Right kidney (tissue), 1 donor: ENCODE data around the gene TADA2B.
A peak's percentile ranks its signal among the peaks of the same experiment; 100 is the strongest.

Source experiments
- DNase-seq: peaks from one replicate; pipeline ENCODE4 v3.0.0-alpha.2; 2016

Gene TADA2B

DNA sequence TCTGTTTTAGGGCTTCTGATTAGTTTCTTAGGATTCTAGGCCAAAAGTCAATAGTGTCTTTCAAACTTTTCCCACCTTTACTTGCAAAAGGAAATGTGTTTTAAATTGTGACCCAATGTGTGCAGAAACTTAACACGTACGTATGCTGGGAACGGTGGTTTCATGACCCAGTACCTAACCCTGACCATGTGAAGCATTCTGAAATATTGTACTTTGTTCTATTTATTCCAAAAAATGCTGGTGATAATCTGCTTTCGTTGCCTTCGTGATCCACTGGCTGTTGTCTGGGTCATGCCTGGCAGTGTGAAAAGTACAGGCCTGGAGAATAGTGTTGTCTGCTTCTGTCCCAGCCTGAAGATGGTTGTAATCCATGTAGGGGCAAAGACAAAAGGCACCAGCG is 26.7 kb upstream of the TADA2B start:
- DNase-seq = no peak

- DNase-seq = no peak
Measured at GRCh38 chr4:7017446-7018048, 25.6 kb upstream of the TADA2B start.

DNA sequence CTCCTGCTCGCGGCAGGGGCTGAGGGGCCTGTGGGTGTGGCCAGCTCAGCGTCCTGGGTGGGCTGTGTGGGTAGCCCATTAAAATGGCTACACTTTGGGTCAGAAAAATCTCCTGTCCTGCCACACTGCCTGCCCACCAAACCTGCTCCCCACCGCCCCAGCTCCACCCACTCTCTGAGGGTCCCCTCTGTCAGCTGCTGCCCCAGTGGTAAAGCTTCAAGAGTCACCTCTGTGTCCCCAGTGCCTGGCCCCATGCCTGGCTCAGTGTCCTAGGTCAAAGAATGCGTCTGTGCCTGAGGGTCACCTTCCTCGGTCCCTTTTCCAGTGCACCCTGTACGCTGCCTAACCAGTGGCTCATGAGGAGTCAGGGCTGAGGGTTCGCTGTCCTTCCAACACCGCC is 24.9 kb upstream of the TADA2B start:
- no peak for DNase-seq

DNA sequence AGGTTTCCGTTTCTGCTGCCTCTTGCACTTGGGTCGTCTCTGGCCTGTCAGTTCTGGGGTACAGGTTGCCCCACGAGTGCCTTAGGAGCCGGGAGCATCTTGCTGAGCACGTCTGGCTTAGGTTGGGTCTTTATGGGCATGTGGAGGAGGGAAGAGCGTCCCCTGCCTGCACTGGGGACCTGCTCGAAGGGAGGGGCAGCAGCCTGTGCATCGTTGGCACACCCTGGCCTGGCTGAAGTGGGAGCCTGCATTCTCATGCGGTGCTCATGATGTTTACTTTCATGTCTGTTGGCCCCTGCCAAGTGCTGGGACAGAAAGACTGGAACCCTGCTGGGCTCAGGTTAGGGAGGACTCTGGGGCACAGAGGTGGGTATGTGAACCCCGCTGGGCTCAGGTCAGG is 23.8 kb upstream of the TADA2B start:
- DNase-seq = no peak

- no peak for DNase-seq
Measured at GRCh38 chr4:7020290-7020689, 22.9 kb upstream of the TADA2B start.

DNA sequence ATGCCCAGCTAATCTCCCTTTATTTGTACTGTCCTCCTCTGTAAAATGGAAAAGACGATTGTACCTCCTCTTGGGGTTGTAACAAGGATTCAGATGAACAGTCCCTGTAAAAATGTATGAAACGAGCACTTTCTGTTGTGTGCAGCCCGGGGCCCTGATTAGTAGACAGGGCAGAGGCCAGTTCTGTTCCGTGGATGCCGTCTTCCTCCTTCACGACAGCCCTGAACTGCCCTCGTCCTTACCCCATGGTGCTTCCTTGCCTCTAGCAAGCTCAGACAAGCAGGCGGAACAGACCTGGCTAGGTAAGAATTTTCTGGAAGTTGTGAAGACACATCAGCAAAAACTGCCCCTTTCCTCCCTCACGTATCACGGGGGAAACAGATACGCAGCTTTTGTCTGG is 22.3 kb upstream of the TADA2B start:
- DNase-seq = no peak

DNA sequence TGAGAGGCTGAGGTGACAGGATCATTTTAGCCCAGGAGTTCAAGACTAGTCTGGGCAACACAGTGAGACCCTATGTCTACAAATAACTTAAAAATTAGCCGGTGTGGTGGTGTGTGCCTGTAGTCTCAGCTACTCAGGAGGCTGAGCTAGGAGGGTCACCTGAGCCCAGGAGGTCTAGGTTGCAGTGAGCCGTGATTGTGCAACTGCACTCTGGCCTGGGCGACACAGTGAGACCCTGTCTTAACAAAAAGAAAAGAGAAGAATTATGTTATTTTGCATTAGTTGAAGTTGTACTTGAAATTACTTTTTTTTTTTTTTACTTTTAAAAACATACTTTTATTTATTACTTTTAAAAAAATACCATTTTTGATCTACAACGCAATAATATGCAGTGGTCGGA is 21.8 kb upstream of the TADA2B start:
- DNase-seq = no peak

DNA sequence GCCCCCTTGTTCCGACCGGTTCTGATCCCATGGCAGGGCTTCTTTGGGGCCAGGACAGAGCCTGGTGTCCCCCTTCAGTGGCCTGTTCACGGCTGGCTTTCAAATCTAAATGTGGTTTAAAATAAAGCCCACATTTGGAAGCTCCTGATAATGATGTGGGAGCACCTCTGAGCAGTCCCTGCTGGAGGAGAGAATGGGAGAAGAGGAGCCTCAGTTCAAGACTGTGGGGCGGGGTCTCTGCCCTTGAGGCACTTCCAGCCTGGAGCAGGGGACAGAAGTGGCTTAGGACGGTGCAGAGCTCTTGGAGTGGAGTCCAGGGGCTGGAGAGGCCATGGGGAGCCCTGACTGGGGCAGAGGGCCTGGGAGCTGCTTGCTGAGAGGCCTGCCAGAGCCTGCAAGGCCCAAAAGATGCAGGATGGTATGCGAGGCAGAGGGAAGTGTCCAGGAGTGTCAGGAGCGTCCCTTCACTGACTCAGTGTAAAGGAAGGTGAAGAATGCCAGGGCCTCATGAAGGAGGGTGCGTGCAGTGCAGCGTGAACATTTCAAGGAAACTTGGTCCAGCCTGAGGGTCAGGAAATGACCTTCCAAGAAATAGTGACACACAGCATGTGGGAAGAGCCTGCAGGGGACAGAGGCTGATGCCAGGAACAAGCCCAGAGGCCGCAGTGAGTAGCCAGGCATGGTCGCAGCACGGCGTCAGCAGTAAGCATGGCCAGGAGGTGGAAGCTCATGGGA is 21.1 kb upstream of the TADA2B start:
- no peak for DNase-seq

GRCh38 chr4:7023486-7023885 is 19.7 kb upstream of the TADA2B start:
- DNase-seq = no peak

DNA sequence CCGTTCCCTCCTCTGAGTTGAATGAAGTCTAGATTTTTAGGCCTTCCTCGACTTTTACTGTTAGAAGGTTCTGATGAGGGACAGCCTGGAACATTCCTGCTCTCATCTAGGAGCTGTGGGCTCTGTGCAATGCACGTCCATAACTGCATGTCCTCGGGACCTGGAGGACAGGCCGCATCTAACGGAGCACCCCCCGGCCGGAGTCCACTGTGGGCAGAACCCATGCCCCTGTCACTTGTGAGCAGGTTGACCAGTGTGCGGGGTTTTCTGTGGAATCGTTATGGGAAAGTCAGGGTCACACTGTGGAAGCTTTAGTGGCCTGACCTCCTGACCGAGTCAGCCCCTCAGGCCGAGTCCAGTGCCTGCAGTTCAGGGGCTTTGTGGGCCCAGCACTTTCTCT is 19.3 kb upstream of the TADA2B start:
- no peak for DNase-seq

DNA sequence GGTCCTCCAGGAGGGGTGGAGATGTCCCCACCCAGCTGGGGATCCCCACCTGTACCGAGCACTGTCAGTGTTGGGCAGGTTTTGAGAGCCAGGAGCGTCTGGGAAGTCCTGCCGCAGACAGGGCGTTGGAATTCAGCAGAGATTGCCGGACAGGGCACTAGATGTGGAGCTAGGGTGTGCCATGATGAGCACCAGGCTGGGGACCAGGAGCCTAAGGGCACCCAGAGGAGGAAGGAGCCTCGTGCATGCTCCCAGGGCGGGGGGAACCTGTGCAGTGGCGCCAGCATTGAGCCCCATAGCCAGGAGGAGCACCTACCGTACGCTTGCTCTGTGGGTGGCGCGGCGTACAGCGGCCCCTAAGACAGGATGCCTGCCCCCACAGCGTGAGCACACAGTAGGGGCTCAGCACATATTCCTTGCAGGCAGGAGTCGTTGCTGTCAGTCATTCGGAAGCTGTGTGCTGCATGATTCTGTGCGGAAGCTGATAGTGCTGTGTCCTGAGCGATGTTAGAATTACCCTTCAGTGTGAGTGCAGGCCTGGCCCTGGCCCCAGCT is 18.8 kb upstream of the TADA2B start:
- no peak for DNase-seq

DNA sequence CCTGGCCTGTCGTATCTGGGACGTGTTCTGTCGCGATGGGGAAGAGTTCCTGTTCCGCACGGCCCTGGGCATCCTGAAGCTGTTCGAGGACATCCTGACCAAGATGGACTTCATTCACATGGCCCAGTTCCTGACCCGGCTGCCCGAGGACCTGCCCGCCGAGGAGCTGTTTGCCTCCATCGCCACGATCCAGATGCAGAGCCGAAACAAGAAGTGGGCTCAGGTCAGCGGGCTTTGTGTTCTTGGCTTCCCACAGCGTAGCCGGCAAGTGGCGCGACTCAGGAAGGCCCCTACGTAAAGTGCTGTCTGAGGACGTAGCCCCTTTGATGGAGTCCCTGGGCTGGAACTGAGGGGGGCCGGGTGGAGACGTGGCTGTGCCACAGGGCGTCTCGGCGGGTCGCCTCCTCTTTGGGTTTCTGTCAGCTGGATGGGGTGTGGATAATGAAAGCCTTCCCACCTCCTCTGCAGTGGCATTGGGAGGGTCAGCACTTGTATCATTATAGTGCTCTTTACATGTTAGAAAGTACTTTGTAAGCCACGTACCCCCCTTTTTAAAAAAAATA is 18.1 kb upstream of the TADA2B start:
- no peak for DNase-seq

GRCh38 chr4:7026107-7026506 is 17.1 kb upstream of the TADA2B start:
- DNase-seq = no peak

- no peak for DNase-seq
Measured at GRCh38 chr4:7027284-7027683, 15.9 kb upstream of the TADA2B start.

DNA sequence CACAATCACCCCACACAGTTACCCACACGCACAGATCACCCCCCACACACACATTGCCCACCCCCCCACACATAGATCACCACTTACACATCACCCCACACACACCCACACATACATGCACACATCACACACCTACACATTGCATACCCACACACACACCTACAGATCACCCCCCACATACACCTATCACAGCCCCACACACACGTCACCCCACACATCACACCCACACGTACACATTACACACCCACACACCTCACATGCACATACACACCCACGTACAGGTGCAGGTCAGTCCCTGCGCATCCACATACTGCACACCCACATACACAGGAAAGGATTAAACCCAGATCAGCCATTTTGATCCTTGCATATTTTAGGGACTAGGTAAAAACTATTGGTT is 15.3 kb upstream of the TADA2B start:
- no peak for DNase-seq

- no peak for DNase-seq
Measured at GRCh38 chr4:7029212-7029611, 14.0 kb upstream of the TADA2B start.

GRCh38 chr4:7029921-7030320 is 13.3 kb upstream of the TADA2B start:
- no peak for DNase-seq

GRCh38 chr4:7030856-7031255 is 12.3 kb upstream of the TADA2B start:
- DNase-seq = no peak

DNA sequence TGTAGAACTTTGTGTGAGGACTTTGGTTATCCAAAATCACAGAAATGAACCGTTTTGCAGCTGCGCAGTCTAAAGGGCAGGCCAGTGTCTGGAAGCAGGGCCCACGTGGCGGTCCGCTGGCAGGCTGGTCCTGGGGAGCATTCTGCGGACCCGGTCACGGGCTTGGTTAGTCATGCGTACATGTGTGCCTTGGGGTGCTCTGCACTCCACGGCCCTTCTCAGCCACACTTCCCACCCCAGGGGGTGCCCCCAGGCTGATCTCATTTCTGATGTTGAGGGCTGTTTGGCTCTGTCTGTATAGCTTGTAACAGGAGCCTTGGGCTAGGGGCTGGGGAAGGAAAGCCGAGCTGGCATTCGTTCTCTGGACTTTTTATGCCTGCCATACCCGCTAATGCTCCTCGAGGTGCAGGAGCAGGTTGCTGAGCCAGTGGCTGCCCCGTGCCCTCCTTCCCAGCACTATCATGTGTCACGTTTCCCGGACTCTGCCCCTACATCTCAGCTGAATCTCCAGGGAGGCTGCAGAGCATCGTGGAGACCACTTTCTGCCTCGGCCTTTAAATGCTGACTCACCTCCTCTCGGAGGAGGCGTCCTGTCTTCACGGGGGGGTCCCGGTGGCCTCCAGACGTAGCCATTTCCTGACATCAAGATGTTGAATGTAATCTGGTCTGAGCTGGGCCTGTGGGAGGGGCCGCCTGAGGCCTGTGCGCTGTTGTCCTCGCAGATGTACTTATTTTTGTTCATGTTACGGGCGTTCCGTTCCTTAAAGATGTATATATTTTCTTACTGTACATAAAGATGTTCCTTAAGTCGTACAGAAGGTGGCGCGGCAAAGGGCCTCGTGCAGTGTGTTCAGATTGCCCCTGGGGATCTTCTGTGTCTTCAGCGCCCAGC is 11.4 kb upstream of the TADA2B start:
- DNase-seq = peak; percentile 44

GRCh38 chr4:7032596-7032995 is 10.6 kb upstream of the TADA2B start:
- no peak for DNase-seq

DNA sequence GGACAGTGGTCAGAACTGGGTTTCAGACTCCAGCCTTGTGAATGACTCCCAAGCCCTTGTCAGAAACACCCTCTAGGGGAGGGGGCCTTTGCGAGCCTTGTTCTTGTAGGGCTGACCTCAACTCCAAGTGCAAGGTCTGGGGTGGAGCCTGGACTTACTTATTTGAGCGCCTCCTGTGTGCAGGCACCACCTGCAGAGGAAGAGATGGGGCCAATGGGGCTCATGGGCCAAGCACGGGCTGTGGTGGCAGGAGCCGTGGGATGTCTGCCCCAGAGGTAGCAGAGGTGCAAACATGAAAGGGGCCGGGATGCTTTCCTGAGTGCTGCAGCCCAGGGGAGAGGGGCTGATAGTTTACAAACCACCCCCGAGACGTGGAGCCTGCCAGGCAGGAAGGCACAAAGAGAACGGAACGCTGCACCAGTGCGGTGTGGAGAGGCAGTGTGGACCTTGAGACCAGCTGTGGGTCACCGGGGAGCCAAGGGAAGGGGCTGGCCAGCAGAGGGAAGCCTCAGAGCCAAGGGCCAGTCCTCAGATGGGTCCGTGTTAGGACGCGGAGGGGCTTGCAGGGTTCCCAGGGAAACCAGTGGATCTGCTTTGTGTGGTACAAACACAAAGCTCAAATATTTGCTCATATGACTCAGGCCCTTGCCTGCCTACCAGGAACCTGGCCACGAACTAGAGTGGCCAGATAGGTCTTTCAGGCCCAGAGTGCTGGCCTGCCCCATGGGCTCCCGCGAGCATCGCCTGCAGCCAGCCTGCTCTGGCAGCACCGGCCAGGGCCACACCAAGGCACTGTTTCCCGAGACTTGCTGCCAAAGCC is 8.7 kb upstream of the TADA2B start:
- DNase-seq = no peak

GRCh38 chr4:7037425-7037824 is 5.7 kb upstream of the TADA2B start:
- no peak for DNase-seq
